HG03558 (cell line): ENCODE measurements around the gene GGT7.
"Not testable (repeated sequence)": the region's sequence is repeated elsewhere in the genome, so short reads cannot be mapped to it uniquely, and the experiment has no call there.

Experiments
- ATAC-seq: cut with Tn5 transposase; IDR thresholded peaks from one replicate; pipeline ENCODE4 v1.9.1; 2021; ENCODE audit warnings: moderate number of reproducible peaks; ENCODE audit not compliant: unreplicated experiment; ENCODE audit errors: extremely low read depth

Gene GGT7

GRCh38 chr20:34852298-34852697, 20.4 kb downstream of the GGT7 start:
- no peak for ATAC-seq

- no peak for ATAC-seq
Observed at GRCh38 chr20:34850969-34851368, 21.7 kb downstream of the GGT7 start.

GRCh38 chr20:34849778-34850177, 22.9 kb downstream of the GGT7 start:
- no peak for ATAC-seq

GRCh38 chr20:34848597-34848996, 24.1 kb downstream of the GGT7 start:
- no peak for ATAC-seq

- ATAC-seq, result no peak
Observed at GRCh38 chr20:34843421-34843820, 29.2 kb downstream of the GGT7 start.

- no peak for ATAC-seq
Observed at GRCh38 chr20:34842143-34842542, 30.5 kb downstream of the GGT7 start.

GRCh38 chr20:34834459-34834893, 38.2 kb downstream of the GGT7 start:
- no peak for ATAC-seq

GRCh38 chr20:34831936-34832335, 40.7 kb downstream of the GGT7 start:
- no peak for ATAC-seq

GRCh38 chr20:34829191-34829590, 43.5 kb downstream of the GGT7 start:
- no peak for ATAC-seq

- ATAC-seq, result no peak
Observed at GRCh38 chr20:34825530-34826362, 46.9 kb downstream of the GGT7 start, which contains the start of gene NCOA6. Gene NCOA6, minus strand, starts transcription at chr20:34825651. Its CDS starts 43,296 bp downstream, at chr20:34782355.

GRCh38 chr20:34824806-34825529, 47.7 kb downstream of the GGT7 start:
- no peak for ATAC-seq

GRCh38 chr20:34824452-34824805, 48.2 kb downstream of the GGT7 start:
- ATAC-seq, result peak; percentile 53

- no peak for ATAC-seq
Observed at GRCh38 chr20:34824026-34824425, 48.6 kb downstream of the GGT7 start.

GRCh38 chr20:34820805-34821578, 51.7 kb downstream of the GGT7 start:
- no peak for ATAC-seq

- no peak for ATAC-seq
Observed at GRCh38 chr20:34817801-34818200, 54.9 kb downstream of the GGT7 start.

- no peak for ATAC-seq
Observed at GRCh38 chr20:34817072-34817471, 55.6 kb downstream of the GGT7 start.

GRCh38 chr20:34815636-34816035, 57.0 kb downstream of the GGT7 start:
- no peak for ATAC-seq

- ATAC-seq, result no peak
Observed at GRCh38 chr20:34808583-34808982, 64.1 kb downstream of the GGT7 start.

- ATAC-seq, result not testable (repeated sequence)
Observed at GRCh38 chr20:34807944-34808465, 64.7 kb downstream of the GGT7 start.

- no peak for ATAC-seq
Observed at GRCh38 chr20:34806255-34806654, 66.4 kb downstream of the GGT7 start.
